ENCODE results near the gene PLA2G4E. TPM values are rescaled to one million over a fixed set of nuclear protein-coding genes. Genes with fewer than 3 reads are reported as not detected.

PLA2G4E gene
- polyA plus RNA-seq, 1 donor (not counting 4 experiments of a cell fraction or from before 2014, with no cell fraction given) = 3.5 TPM

- H3K27ac ChIP-seq (ENCODE audit: control insufficient read depth, insufficient read depth, low read length) = no peak overlapping the region
- TF ChIP-seq EZH2 (IDR thresholded peaks at IDR 0.05; ENCODE audit: low read length) (no peak), CTCF (optimal IDR thresholded peaks at IDR 0.05 in 1 of 3, IDR thresholded peaks at IDR 0.05 in 1 of 3, conservative IDR thresholded peaks at IDR 0.05 in 1 of 3; ENCODE audit: extremely low read depth in 1 of 3, insufficient read depth in 2 of 3, low read length in 3 of 3) (no peak)
- peaks cover 15 to 25% of the 10 kb centered on the region in 2 experiments for H3K36me3 ChIP-seq (ENCODE audit: control insufficient read depth in 2 of 2, extremely low read depth in 1 of 2, insufficient read depth in 2 of 2, low read length in 2 of 2)
- DNase-seq (ENCODE audit: low read depth, low spot score) (no peak), FAIRE-seq (no peak)
- no peak overlapping the region for H3K4me2 ChIP-seq (ENCODE audit: control insufficient read depth, extremely low read depth, insufficient read depth, low read depth, low read length)
- no peak overlapping the region for H3K9ac ChIP-seq (ENCODE audit: control insufficient read depth, extremely low read depth, insufficient read depth, low read length)
- H3K79me2 ChIP-seq (ENCODE audit: control insufficient read depth, insufficient read depth, low read length) = peaks cover 44% of the 10 kb centered on the region
- no peaks in the 10 kb centered on the region for H3K9me3 ChIP-seq (ENCODE audit: control insufficient read depth, low read depth, low read length)
- peaks cover 34% of the 10 kb centered on the region for H3K4me1 ChIP-seq (ENCODE audit: control insufficient read depth, extremely low read depth, insufficient read depth, low read length)
- no peak overlapping the region for H2AFZ ChIP-seq (ENCODE audit: control insufficient read depth, low read length)
- no peaks in the 10 kb centered on the region for H4K20me1 ChIP-seq (ENCODE audit: control insufficient read depth, extremely low read depth, insufficient read depth, low read length)
- dilution Hi-C loops (cut with MboI; ENCODE audit: extremely low pct_ligation_motif_present, low sequenced_read_pairs) = no loop called here
- no peaks in the 10 kb centered on the region for H3K9me1 ChIP-seq (ENCODE audit: control insufficient read depth, extremely low read depth, insufficient read depth, low read length)
- H3K4me3 ChIP-seq (ENCODE audit: control insufficient read depth in 2 of 3, extremely low read depth in 1 of 3, insufficient read depth in 2 of 3, low read depth in 1 of 3, low read length in 3 of 3) = no peak overlapping the region
- no peaks in the 10 kb centered on the region for H3K27me3 ChIP-seq (ENCODE audit: control insufficient read depth, extremely low read depth, insufficient read depth, low read length)
These were observed 71.3 kb downstream of the PLA2G4E start for GRCh38 chr15:41949401-41950126.

DNA sequence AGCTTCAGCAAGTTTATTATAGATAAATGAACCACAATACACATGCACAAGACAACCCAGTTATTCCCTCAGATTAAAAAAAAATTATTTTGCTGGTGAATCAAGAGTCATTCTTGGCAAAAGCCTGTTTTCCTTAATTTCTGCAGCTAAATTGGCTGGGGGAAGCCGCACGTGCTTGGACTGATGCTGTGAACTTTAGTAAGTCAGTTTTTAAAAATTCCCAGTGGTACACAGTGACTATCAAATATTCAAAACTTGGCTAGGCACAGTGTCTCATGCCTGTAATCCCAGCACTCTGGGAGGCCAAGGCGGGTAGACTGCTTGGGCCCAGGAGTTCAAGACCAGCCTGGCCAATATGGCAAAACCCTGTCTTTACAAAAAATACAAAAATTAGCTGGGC is 72.4 kb downstream of the PLA2G4E start:
- Histone ChIP-seq H3K4me2 (ENCODE audit: control insufficient read depth, extremely low read depth, insufficient read depth, low read depth, low read length) (no peak overlapping the region), H3K79me2 (ENCODE audit: control insufficient read depth, insufficient read depth, low read length) (peaks cover 43% of the 10 kb centered on the region), H2AFZ (ENCODE audit: control insufficient read depth, low read length) (no peak overlapping the region), H3K27ac (ENCODE audit: control insufficient read depth, insufficient read depth, low read length) (no peak overlapping the region), H3K4me1 (ENCODE audit: control insufficient read depth, extremely low read depth, insufficient read depth, low read length) (peaks cover 45% of the 10 kb centered on the region), H3K4me3 (ENCODE audit: control insufficient read depth in 2 of 3, extremely low read depth in 1 of 3, insufficient read depth in 2 of 3, low read depth in 1 of 3, low read length in 3 of 3) (no peak overlapping the region), H3K36me3 (ENCODE audit: control insufficient read depth in 2 of 2, extremely low read depth in 1 of 2, insufficient read depth in 2 of 2, low read length in 2 of 2) (peaks cover 15 to 22% of the 10 kb centered on the region in 2 experiments), H3K9me3 (ENCODE audit: control insufficient read depth, low read depth, low read length) (no peaks in the 10 kb centered on the region), H3K9ac (ENCODE audit: control insufficient read depth, extremely low read depth, insufficient read depth, low read length) (no peak overlapping the region), H3K27me3 (ENCODE audit: control insufficient read depth, extremely low read depth, insufficient read depth, low read length) (no peaks in the 10 kb centered on the region), H3K9me1 (ENCODE audit: control insufficient read depth, extremely low read depth, insufficient read depth, low read length) (no peaks in the 10 kb centered on the region), H4K20me1 (ENCODE audit: control insufficient read depth, extremely low read depth, insufficient read depth, low read length) (no peaks in the 10 kb centered on the region)
- TF ChIP-seq CTCF (optimal IDR thresholded peaks at IDR 0.05 in 1 of 3, IDR thresholded peaks at IDR 0.05 in 1 of 3, conservative IDR thresholded peaks at IDR 0.05 in 1 of 3; ENCODE audit: extremely low read depth in 1 of 3, insufficient read depth in 2 of 3, low read length in 3 of 3) = no peak
- no peak for TF ChIP-seq EZH2 (IDR thresholded peaks at IDR 0.05; ENCODE audit: low read length)
- dilution Hi-C loops (cut with MboI; ENCODE audit: extremely low pct_ligation_motif_present, low sequenced_read_pairs) = no loop called here
- FAIRE-seq = no peak
- DNase-seq (ENCODE audit: low read depth, low spot score) = no peak

Data from keratinocyte (primary cell).